Neural cell (in vitro differentiated cells): Measurements from ENCODE around the gene SFRP4.

Experiments
- EP300 ChIP-seq: fragments of 450-650 bp; conservative IDR thresholded peaks from 2 replicates; pipeline ENCODE4 v1.6.1; 2014; ENCODE audit warnings: antibody characterized with exemption, mild to moderate bottlenecking, moderate library complexity; ENCODE audit not compliant: poor library complexity, severe bottlenecking
- EZH2 ChIP-seq: fragments of 200-600, 300-800 bp; shearing (Covaris generic), sonication (generic); IDR thresholded peaks from 2 replicates; pipeline ENCODE4 v1.6.1; 2014; ENCODE audit warnings: antibody characterized with exemption, low read length, borderline replicate concordance, mild to moderate bottlenecking; ENCODE audit not compliant: insufficient read depth, poor library complexity, severe bottlenecking
- MXI1 ChIP-seq: fragments of 450-650 bp; conservative IDR thresholded peaks from 2 replicates; pipeline ENCODE4 v1.6.1; 2014; ENCODE audit warnings: antibody characterized with exemption, mild to moderate bottlenecking; ENCODE audit not compliant: poor library complexity, severe bottlenecking
- POLR2AphosphoS5 ChIP-seq: IDR thresholded peaks from 2 replicates; pipeline ENCODE4 v1.6.1; 2012
- RAD21 ChIP-seq: fragments of 450-650 bp; conservative IDR thresholded peaks from 2 replicates; pipeline ENCODE4 v1.6.1; 2014; ENCODE audit warnings: antibody characterized with exemption, mild to moderate bottlenecking, moderate library complexity
- SMC3 ChIP-seq: fragments of 450-650 bp; conservative IDR thresholded peaks from 2 replicates; pipeline ENCODE4 v1.6.1; 2014; ENCODE audit warnings: antibody characterized with exemption, mild to moderate bottlenecking, moderate library complexity; ENCODE audit not compliant: poor library complexity
- TAF1 ChIP-seq: IDR thresholded peaks from 2 replicates; pipeline ENCODE4 v1.6.1; 2012; ENCODE audit warnings: low read depth
- TF ChIP-seq, protein P1 (sequence below): fragments of 450-650 bp; IDR thresholded peaks from 2 replicates; pipeline ENCODE4 v1.5.1; 2014; ENCODE audit warnings: antibody characterized with exemption, mild to moderate bottlenecking, moderate library complexity; ENCODE audit not compliant: poor library complexity, severe bottlenecking
- TF ChIP-seq, protein P2 (sequence below): IDR thresholded peaks from 2 replicates; pipeline ENCODE4 v1.6.1; 2012; ENCODE audit warnings: borderline replicate concordance

DNA sequence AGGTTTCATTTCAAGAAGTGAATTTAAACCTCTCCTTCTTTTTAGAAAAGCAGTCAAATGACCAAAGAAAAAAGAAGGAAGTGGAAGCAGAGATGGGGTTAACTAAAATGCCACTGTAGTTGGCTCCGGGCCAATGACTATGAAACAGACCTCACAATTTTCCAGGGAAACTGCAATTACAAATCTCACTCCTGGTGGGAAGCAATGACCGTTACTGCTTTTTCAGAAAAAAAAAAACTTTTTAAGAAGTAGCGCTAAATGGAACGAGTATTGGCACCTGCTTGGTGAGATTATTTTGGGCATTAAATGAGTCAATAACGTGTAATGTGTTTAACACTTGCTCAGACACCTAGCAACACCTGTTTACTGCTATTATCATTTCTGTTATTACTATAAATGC, 1.2 kb downstream of the SFRP4 start:
- TF ChIP-seq RAD21 (no peak), EZH2 (no peak), EP300 (no peak), POLR2AphosphoS5 (no peak), SMC3 (no peak), MXI1 (no peak), TAF1 (no peak)
- TF ChIP-seq, protein P1, sequence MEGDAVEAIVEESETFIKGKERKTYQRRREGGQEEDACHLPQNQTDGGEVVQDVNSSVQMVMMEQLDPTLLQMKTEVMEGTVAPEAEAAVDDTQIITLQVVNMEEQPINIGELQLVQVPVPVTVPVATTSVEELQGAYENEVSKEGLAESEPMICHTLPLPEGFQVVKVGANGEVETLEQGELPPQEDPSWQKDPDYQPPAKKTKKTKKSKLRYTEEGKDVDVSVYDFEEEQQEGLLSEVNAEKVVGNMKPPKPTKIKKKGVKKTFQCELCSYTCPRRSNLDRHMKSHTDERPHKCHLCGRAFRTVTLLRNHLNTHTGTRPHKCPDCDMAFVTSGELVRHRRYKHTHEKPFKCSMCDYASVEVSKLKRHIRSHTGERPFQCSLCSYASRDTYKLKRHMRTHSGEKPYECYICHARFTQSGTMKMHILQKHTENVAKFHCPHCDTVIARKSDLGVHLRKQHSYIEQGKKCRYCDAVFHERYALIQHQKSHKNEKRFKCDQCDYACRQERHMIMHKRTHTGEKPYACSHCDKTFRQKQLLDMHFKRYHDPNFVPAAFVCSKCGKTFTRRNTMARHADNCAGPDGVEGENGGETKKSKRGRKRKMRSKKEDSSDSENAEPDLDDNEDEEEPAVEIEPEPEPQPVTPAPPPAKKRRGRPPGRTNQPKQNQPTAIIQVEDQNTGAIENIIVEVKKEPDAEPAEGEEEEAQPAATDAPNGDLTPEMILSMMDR = no peak
- TF ChIP-seq, protein P2, sequence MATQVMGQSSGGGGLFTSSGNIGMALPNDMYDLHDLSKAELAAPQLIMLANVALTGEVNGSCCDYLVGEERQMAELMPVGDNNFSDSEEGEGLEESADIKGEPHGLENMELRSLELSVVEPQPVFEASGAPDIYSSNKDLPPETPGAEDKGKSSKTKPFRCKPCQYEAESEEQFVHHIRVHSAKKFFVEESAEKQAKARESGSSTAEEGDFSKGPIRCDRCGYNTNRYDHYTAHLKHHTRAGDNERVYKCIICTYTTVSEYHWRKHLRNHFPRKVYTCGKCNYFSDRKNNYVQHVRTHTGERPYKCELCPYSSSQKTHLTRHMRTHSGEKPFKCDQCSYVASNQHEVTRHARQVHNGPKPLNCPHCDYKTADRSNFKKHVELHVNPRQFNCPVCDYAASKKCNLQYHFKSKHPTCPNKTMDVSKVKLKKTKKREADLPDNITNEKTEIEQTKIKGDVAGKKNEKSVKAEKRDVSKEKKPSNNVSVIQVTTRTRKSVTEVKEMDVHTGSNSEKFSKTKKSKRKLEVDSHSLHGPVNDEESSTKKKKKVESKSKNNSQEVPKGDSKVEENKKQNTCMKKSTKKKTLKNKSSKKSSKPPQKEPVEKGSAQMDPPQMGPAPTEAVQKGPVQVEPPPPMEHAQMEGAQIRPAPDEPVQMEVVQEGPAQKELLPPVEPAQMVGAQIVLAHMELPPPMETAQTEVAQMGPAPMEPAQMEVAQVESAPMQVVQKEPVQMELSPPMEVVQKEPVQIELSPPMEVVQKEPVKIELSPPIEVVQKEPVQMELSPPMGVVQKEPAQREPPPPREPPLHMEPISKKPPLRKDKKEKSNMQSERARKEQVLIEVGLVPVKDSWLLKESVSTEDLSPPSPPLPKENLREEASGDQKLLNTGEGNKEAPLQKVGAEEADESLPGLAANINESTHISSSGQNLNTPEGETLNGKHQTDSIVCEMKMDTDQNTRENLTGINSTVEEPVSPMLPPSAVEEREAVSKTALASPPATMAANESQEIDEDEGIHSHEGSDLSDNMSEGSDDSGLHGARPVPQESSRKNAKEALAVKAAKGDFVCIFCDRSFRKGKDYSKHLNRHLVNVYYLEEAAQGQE = no peak
